K562 (cell line): ENCODE data around the gene MT2A. TPM values are rescaled to one million over a fixed set of nuclear protein-coding genes. Genes with fewer than 3 reads are reported as not detected.

ENCODE experiments used
- ATF7 ChIP-seq: fragments of 450-650 bp; IDR thresholded peaks from 2 replicates; pipeline ENCODE4 v1.7.1; 2014; ENCODE audit warnings: mild to moderate bottlenecking, moderate library complexity
- BRF1 ChIP-seq: IDR thresholded peaks from 3 replicates; pipeline ENCODE4 v1.6.1; 2011; ENCODE audit warnings: borderline replicate concordance, mild to moderate bottlenecking; ENCODE audit not compliant: insufficient read length; ENCODE audit errors: extremely low read depth
- E2F3 ChIP-seq: fragments of 250-450 bp; sonication (Bioruptor Pico); IDR thresholded peaks from 2 replicates; pipeline ENCODE4 v1.4.0; 2020; ENCODE audit warnings: mild to moderate bottlenecking
- EZH2 ChIP-seq: IDR thresholded peaks from 2 replicates; pipeline ENCODE4 v1.6.1; 2012; ENCODE audit warnings: low read depth, mild to moderate bottlenecking, inconsistent platforms, low read length, borderline replicate concordance
- FOXA1 ChIP-seq: fragments of 450-650 bp; IDR thresholded peaks from 2 replicates; pipeline ENCODE4 v1.6.1; 2016; ENCODE audit warnings: mild to moderate bottlenecking, borderline replicate concordance
- KDM1A ChIP-seq, 2 experiments: fragments of 450-650 bp; IDR thresholded peaks; 2 replicates each; pipeline ENCODE4 v1.6.1; 2016; ENCODE audit warnings: mild to moderate bottlenecking in 2 of 2
- KHSRP ChIP-seq: fragments of 450-650 bp; IDR thresholded peaks from 2 replicates; pipeline ENCODE4 v1.6.1; 2017
- NCOR1 ChIP-seq: fragments of 450-650 bp; IDR thresholded peaks from 2 replicates; pipeline ENCODE4 v1.6.1; 2016; ENCODE audit warnings: mild to moderate bottlenecking, moderate library complexity
- RCOR1 ChIP-seq, 2 experiments: IDR thresholded peaks; 2 replicates each; pipeline ENCODE4 v1.6.1; 2012; ENCODE audit warnings: low read depth in 2 of 2, low read length in 2 of 2, borderline replicate concordance in 1 of 2, improper control_type of control experiment in 1 of 2
- SIRT6 ChIP-seq: IDR thresholded peaks from one replicate; pipeline ENCODE4 v1.6.1; 2012; ENCODE audit warnings: low read depth, mild to moderate bottlenecking, control low read depth, inconsistent platforms, low read length, moderate library complexity
- ZNF3 ChIP-seq: fragments of 250-450 bp; sonication (Bioruptor Pico); IDR thresholded peaks from 2 replicates; pipeline ENCODE4 v1.5.0; 2021; ENCODE audit warnings: mild to moderate bottlenecking, moderate library complexity
- polyA plus RNA-seq, 8 experiments: library from polyadenylated mRNA; depleted of rRNA in 4 of 8; stranded (reverse) in 5 of 8; unstranded in 3 of 8; fragments of >200 nt; fragmentation: Nextera tagmentation in 2 of 8; fragmentation: Illumina TruSeq in 1 of 8; extraction: Ambion mirVana in 2 of 8; extraction: Trizol in 1 of 8; gene quantifications; 2 replicates each; pipeline versions ENCODE4 v1.2.1 to v1.2.3, GENCODE V29; 2011 to 2014; ENCODE audit warnings: inconsistent platforms in 1 of 8, missing spikeins in 1 of 8
- total RNA-seq, 7 experiments: library from RNA; depleted of rRNA in 6 of 7; stranded (reverse); fragments of >200 nt in 6 of 7; fragmentation: Illumina TruSeq in 2 of 7; extraction: Trizol in 2 of 7; gene quantifications; 2 replicates each; pipeline versions ENCODE4 v1.2.1 to v1.2.3, GENCODE V29; 2011 to 2021; ENCODE audit warnings: low replicate concordance in 1 of 7
- TF ChIP-seq, protein P1 (sequence below): sonication (generic); formaldehyde crosslinking; IDR thresholded peaks from 2 replicates; pipeline ENCODE4 v1.8.0; 2022; ENCODE audit warnings: missing genetic modification reagents, mild to moderate bottlenecking, moderate library complexity, borderline replicate concordance
- TF ChIP-seq, protein P2 (sequence below): fragments of 250-450 bp; sonication (Bioruptor Pico); IDR thresholded peaks from 2 replicates; pipeline ENCODE4 v1.8.0; 2022; ENCODE audit warnings: inconsistent platforms
- TF ChIP-seq, protein P3 (sequence below): fragments of 450-650 bp; formaldehyde crosslinking; IDR thresholded peaks from 2 replicates; pipeline ENCODE4 v1.4.0; 2020; ENCODE audit warnings: mild to moderate bottlenecking, moderate library complexity
- TF ChIP-seq, protein P4 (sequence below), 2 experiments: IDR thresholded peaks; 2 replicates each; pipeline ENCODE4 v1.6.1; 2011; ENCODE audit warnings: borderline replicate concordance in 1 of 2, control low read depth in 1 of 2, low read depth in 1 of 2, low read length in 1 of 2, mild to moderate bottlenecking in 1 of 2, mixed read lengths in 1 of 2, moderate library complexity in 1 of 2; ENCODE audit not compliant: insufficient read depth in 1 of 2, insufficient read length in 1 of 2, poor library complexity in 1 of 2, severe bottlenecking in 1 of 2; ENCODE audit errors: extremely low read depth in 1 of 2
- TF ChIP-seq, protein P5 (sequence below): IDR thresholded peaks from 3 replicates; pipeline ENCODE4 v1.6.1; 2011; ENCODE audit warnings: borderline replicate concordance, mild to moderate bottlenecking; ENCODE audit not compliant: insufficient read length, insufficient read depth
- TF ChIP-seq, protein P6 (sequence below): fragments of 450-650 bp; formaldehyde crosslinking; IDR thresholded peaks from 2 replicates; pipeline ENCODE4 v1.4.0; 2022; ENCODE audit warnings: missing genetic modification characterization

The MT2A gene
- total and polyA plus RNA-seq, 9 of the 15 experiments (the other 6 are each of a cell fraction or from before 2014, with no cell fraction given), result 2.0 to 16.9 (median 8.5) TPM

DNA sequence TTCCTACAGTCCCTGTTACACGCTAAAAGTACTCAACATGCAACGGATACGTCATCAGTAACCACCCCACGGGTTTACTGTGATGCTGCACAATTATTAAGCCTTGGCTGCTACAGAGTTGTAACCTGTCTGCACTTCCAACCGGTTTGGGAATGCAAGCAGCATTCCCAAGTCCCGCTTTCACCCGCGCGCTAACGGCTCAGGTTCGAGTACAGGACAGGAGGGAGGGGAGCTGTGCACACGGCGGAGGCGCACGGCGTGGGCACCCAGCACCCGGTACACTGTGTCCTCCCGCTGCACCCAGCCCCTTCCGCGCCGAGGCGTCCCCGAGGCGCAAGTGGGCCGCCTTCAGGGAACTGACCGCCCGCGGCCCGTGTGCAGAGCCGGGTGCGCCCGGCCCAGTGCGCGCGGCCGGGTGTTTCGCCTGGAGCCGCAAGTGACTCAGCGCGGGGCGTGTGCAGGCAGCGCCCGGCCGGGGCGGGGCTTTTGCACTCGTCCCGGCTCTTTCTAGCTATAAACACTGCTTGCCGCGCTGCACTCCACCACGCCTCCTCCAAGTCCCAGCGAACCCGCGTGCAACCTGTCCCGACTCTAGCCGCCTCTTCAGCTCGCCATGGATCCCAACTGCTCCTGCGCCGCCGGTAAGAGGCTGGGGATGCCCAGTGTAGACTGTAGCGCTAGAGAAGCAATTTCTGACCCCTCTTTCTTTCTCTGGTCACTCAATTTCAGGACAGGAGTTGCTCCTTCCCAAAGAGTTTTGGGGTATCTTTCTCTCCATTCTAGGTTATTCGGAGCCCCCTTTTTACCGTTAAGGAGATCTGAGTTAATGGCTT lies at the start of gene MT2A (continued):
- TF ChIP-seq, protein P1, sequence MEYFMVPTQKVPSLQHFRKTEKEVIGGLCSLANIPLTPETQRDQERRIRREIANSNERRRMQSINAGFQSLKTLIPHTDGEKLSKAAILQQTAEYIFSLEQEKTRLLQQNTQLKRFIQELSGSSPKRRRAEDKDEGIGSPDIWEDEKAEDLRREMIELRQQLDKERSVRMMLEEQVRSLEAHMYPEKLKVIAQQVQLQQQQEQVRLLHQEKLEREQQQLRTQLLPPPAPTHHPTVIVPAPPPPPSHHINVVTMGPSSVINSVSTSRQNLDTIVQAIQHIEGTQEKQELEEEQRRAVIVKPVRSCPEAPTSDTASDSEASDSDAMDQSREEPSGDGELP (CRISPR knock-in tag), result peak; percentile 73; the same call in 1 of the 2 replicates
- TF ChIP-seq NCOR1 (peak; percentile 35; the same call in 1 of the 2 replicates), BRF1 (no peak), ATF7 (peak; percentile 80; the same call in 1 of the 2 replicates), FOXA1 (no peak), KDM1A (IDR thresholded peaks at IDR 0.05) (peak in 1 of 2 experiments; percentile 94; a peak in 2 of 4 replicates), ZNF3 (no peak), SIRT6 (no peak), RCOR1 (IDR thresholded peaks at IDR 0.05; ENCODE audit: borderline replicate concordance in 1 of 2, low read depth in 2 of 2, low read length in 2 of 2) (peak in 1 of 2 experiments; percentile 64; a peak in 1 of 4 replicates), E2F3 (CRISPR knock-in tag) (peak; percentile 78), EZH2 (no peak), KHSRP (no peak)
- TF ChIP-seq, protein P2, sequence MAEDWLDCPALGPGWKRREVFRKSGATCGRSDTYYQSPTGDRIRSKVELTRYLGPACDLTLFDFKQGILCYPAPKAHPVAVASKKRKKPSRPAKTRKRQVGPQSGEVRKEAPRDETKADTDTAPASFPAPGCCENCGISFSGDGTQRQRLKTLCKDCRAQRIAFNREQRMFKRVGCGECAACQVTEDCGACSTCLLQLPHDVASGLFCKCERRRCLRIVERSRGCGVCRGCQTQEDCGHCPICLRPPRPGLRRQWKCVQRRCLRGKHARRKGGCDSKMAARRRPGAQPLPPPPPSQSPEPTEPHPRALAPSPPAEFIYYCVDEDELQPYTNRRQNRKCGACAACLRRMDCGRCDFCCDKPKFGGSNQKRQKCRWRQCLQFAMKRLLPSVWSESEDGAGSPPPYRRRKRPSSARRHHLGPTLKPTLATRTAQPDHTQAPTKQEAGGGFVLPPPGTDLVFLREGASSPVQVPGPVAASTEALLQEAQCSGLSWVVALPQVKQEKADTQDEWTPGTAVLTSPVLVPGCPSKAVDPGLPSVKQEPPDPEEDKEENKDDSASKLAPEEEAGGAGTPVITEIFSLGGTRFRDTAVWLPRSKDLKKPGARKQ (CRISPR knock-in tag), result no peak
- TF ChIP-seq, protein P3, sequence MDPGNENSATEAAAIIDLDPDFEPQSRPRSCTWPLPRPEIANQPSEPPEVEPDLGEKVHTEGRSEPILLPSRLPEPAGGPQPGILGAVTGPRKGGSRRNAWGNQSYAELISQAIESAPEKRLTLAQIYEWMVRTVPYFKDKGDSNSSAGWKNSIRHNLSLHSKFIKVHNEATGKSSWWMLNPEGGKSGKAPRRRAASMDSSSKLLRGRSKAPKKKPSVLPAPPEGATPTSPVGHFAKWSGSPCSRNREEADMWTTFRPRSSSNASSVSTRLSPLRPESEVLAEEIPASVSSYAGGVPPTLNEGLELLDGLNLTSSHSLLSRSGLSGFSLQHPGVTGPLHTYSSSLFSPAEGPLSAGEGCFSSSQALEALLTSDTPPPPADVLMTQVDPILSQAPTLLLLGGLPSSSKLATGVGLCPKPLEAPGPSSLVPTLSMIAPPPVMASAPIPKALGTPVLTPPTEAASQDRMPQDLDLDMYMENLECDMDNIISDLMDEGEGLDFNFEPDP (CRISPR knock-in tag), result no peak
- TF ChIP-seq, protein P4, sequence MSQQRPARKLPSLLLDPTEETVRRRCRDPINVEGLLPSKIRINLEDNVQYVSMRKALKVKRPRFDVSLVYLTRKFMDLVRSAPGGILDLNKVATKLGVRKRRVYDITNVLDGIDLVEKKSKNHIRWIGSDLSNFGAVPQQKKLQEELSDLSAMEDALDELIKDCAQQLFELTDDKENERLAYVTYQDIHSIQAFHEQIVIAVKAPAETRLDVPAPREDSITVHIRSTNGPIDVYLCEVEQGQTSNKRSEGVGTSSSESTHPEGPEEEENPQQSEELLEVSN (IDR thresholded peaks at IDR 0.05; ENCODE audit: borderline replicate concordance in 1 of 2, extremely low read depth in 1 of 2, insufficient read depth in 1 of 2, insufficient read length in 1 of 2, low read depth in 1 of 2, low read length in 1 of 2, poor library complexity in 1 of 2, severe bottlenecking in 1 of 2), result peak; percentile 75 to 89
- TF ChIP-seq, protein P5, sequence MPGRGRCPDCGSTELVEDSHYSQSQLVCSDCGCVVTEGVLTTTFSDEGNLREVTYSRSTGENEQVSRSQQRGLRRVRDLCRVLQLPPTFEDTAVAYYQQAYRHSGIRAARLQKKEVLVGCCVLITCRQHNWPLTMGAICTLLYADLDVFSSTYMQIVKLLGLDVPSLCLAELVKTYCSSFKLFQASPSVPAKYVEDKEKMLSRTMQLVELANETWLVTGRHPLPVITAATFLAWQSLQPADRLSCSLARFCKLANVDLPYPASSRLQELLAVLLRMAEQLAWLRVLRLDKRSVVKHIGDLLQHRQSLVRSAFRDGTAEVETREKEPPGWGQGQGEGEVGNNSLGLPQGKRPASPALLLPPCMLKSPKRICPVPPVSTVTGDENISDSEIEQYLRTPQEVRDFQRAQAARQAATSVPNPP, result no peak
- TF ChIP-seq, protein P6, sequence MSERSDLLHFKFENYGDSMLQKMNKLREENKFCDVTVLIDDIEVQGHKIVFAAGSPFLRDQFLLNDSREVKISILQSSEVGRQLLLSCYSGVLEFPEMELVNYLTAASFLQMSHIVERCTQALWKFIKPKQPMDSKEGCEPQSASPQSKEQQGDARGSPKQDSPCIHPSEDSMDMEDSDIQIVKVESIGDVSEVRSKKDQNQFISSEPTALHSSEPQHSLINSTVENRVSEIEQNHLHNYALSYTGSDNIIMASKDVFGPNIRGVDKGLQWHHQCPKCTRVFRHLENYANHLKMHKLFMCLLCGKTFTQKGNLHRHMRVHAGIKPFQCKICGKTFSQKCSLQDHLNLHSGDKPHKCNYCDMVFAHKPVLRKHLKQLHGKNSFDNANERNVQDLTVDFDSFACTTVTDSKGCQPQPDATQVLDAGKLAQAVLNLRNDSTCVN, result no peak
